Suprapubic skin (tissue), 4 donors: ENCODE results near the gene CYCS.

Source experiments
- EP300 ChIP-seq: sonication (generic); formaldehyde crosslinking; IDR thresholded peaks from one replicate; pipeline ENCODE4 v1.6.1; 2017; ENCODE audit warnings: antibody characterized with exemption
- POLR2A ChIP-seq, 2 donors: fragments of 450-650 bp; IDR thresholded peaks; one replicate each; pipeline ENCODE4 v1.6.1; 2017; ENCODE audit warnings: antibody characterized with exemption in 2 of 2, mild to moderate bottlenecking in 2 of 2, moderate library complexity in 2 of 2
- POLR2AphosphoS5 ChIP-seq, 3 donors: sonication (generic); formaldehyde crosslinking; IDR thresholded peaks; one replicate each; pipeline ENCODE4 v1.6.1; 2017; ENCODE audit warnings: antibody characterized with exemption in 3 of 3
- TF ChIP-seq, protein P1 (sequence below), 2 donors: fragments of 200-600 bp in 1 of 2; fragments of 450-650 bp in 1 of 2; sonication (generic) in 1 of 2; IDR thresholded peaks; one replicate each; pipeline ENCODE4 v1.5.1; 2016 to 2019; ENCODE audit warnings: antibody characterized with exemption in 2 of 2, mild to moderate bottlenecking in 1 of 2, moderate library complexity in 1 of 2

DNA sequence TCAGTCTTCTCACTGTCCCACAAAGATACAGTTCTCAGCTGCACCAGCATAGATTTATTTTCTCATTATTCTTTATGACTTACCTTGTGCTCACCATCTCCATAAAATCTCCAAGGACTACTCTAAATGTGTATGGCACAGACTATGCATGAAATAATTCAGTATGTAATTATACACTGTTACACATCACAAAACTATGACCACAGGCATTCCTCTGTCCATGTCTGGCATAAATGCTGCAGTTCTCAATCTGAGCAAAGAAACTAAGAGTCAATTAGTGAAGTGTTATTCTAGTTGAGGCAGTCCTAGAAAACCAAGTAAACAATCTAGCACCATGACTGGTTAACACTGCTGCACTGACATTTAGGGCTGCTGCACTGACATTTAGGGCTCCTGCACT, 2.7 kb downstream of the CYCS start:
- TF ChIP-seq POLR2A (IDR thresholded peaks at IDR 0.05) (no peak), EP300 (no peak), POLR2AphosphoS5 (IDR thresholded peaks at IDR 0.05) (no peak)
- TF ChIP-seq, protein P1, sequence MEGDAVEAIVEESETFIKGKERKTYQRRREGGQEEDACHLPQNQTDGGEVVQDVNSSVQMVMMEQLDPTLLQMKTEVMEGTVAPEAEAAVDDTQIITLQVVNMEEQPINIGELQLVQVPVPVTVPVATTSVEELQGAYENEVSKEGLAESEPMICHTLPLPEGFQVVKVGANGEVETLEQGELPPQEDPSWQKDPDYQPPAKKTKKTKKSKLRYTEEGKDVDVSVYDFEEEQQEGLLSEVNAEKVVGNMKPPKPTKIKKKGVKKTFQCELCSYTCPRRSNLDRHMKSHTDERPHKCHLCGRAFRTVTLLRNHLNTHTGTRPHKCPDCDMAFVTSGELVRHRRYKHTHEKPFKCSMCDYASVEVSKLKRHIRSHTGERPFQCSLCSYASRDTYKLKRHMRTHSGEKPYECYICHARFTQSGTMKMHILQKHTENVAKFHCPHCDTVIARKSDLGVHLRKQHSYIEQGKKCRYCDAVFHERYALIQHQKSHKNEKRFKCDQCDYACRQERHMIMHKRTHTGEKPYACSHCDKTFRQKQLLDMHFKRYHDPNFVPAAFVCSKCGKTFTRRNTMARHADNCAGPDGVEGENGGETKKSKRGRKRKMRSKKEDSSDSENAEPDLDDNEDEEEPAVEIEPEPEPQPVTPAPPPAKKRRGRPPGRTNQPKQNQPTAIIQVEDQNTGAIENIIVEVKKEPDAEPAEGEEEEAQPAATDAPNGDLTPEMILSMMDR (IDR thresholded peaks at IDR 0.05): no peak
